Tibial artery (tissue), 4 donors: ENCODE results near the gene SYNE2.

Experiments
- DNase-seq, 2 donors: peaks; one replicate each; pipeline ENCODE4 v3.0.0-alpha.2; 2019
- H3K27ac ChIP-seq, 2 donors: fragments of 200-600 bp; sonication (generic) in 1 of 2; 1 replicate in 1 of 2; 2 replicates in 1 of 2; pipeline ENCODE4 v1.5.1; 2018 to 2019; ENCODE audit warnings: mild to moderate bottlenecking in 1 of 2
- H3K27me3 ChIP-seq, 2 donors: fragments of 200-600 bp; sonication (generic) in 1 of 2; one replicate each; pipeline versions ENCODE4 v1.5.1 to v1.6.0; 2016 to 2019
- H3K36me3 ChIP-seq, 3 donors: fragments of 200-600 bp; sonication (generic) in 2 of 3; one replicate each; pipeline ENCODE4 v1.5.1; 2016 to 2019; ENCODE audit warnings: mild to moderate bottlenecking in 2 of 3
- H3K4me1 ChIP-seq, 4 donors: fragments of 200-600 bp; sonication (generic) in 2 of 4; 1 replicate in 3 of 4; 2 replicates in 1 of 4; pipeline ENCODE4 v1.5.1; 2016 to 2019
- H3K4me3 ChIP-seq, 2 donors: fragments of 200-600 bp; sonication (generic) in 1 of 2; 1 replicate in 1 of 2; 2 replicates in 1 of 2; pipeline ENCODE4 v1.5.1; 2018 to 2019; ENCODE audit warnings: mild to moderate bottlenecking in 2 of 2
- H3K9me3 ChIP-seq, 3 donors: fragments of 200-600 bp; sonication (generic) in 1 of 3; one replicate each; pipeline ENCODE4 v1.5.1; 2016 to 2019
- intact Hi-C: fragments of 100-400 bp; cut with DNase I; formaldehyde crosslinking; loops from one replicate; pipeline ENCODE4 v1.15.0; 2023; ENCODE audit warnings: low total_unique reads
- TF ChIP-seq, protein P1 (sequence below), 2 experiments: fragments of 200-600 bp in 1 of 2; fragments of 450-650 bp in 1 of 2; IDR thresholded peaks; one replicate each; pipeline ENCODE4 v1.5.1; 2017 to 2019; ENCODE audit warnings: antibody characterized with exemption in 2 of 2, mild to moderate bottlenecking in 1 of 2, moderate library complexity in 1 of 2

Gene SYNE2

DNA sequence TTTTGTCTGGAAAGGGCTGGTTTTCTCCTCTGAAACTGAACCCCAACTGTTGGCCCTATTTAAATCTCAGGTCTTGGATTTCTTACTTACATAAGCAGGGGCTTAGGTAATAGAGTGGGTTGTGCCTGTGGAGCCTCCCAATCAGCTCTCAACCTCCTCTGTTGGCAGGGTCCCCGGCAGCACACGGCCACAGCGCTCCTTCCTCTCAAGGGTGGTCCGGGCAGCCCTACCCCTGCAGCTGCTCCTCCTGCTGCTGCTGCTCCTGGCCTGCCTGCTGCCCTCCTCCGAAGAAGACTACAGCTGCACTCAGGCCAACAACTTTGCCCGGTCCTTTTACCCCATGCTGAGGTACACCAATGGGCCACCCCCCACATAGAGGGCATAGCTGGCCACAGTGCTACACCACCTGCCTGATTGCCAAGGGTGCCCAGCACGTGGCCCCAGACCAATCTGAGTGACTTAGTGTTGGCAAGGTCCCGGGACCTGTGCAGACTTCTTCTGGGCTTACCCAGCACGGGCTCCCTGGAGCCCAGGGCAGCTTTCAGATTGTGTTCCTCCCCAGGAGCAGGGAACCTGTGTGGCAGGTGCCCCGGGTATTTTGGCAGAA lies 372.4 kb downstream of the SYNE2 start:
- intact Hi-C loops = no loop called here
- TF ChIP-seq, protein P1, sequence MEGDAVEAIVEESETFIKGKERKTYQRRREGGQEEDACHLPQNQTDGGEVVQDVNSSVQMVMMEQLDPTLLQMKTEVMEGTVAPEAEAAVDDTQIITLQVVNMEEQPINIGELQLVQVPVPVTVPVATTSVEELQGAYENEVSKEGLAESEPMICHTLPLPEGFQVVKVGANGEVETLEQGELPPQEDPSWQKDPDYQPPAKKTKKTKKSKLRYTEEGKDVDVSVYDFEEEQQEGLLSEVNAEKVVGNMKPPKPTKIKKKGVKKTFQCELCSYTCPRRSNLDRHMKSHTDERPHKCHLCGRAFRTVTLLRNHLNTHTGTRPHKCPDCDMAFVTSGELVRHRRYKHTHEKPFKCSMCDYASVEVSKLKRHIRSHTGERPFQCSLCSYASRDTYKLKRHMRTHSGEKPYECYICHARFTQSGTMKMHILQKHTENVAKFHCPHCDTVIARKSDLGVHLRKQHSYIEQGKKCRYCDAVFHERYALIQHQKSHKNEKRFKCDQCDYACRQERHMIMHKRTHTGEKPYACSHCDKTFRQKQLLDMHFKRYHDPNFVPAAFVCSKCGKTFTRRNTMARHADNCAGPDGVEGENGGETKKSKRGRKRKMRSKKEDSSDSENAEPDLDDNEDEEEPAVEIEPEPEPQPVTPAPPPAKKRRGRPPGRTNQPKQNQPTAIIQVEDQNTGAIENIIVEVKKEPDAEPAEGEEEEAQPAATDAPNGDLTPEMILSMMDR (IDR thresholded peaks at IDR 0.05) = no peak
- no peak overlapping the region for H3K4me3 ChIP-seq
- H3K9me3 ChIP-seq = no peaks in the 10 kb centered on the region
- peaks cover 80 to 92% (median 88%) of the 10 kb centered on the region in 3 donors for H3K36me3 ChIP-seq
- no peaks in the 10 kb centered on the region for H3K27me3 ChIP-seq
- no peak for DNase-seq
- no peaks in the 10 kb centered on the region for H3K4me1 ChIP-seq
- H3K27ac ChIP-seq = no peak overlapping the region

DNA sequence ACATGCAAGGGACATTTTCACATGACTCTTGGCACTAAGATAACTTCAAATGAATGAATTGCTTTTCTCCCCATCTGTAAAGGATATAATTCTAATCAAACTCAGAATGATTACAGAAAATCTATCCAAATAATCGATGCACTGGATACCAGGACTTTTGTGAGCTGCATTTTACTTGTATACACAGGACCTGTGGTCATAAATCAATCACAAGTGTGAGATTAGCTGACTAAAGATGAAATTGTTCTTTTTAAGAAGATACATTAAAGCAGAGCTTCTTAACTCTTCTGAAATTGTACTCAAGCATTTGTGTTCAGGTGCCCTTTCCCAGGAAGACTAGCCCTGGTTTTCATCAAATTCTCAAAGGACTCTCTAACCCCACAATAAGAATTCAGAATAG lies 375.1 kb downstream of the SYNE2 start:
- intact Hi-C loops = no loop called here
- no peak for DNase-seq
- no peak overlapping the region for H3K27ac ChIP-seq
- peaks cover 54 to 84% (median 63%) of the 10 kb centered on the region in 3 donors for H3K36me3 ChIP-seq
- H3K4me1 ChIP-seq = peaks cover 0 to 19% (median 7%) of the 10 kb centered on the region in 4 donors
- H3K27me3 ChIP-seq = no peaks in the 10 kb centered on the region
- H3K4me3 ChIP-seq = no peak overlapping the region
- TF ChIP-seq, protein P1 (IDR thresholded peaks at IDR 0.05) = no peak
- no peaks in the 10 kb centered on the region for H3K9me3 ChIP-seq

DNA sequence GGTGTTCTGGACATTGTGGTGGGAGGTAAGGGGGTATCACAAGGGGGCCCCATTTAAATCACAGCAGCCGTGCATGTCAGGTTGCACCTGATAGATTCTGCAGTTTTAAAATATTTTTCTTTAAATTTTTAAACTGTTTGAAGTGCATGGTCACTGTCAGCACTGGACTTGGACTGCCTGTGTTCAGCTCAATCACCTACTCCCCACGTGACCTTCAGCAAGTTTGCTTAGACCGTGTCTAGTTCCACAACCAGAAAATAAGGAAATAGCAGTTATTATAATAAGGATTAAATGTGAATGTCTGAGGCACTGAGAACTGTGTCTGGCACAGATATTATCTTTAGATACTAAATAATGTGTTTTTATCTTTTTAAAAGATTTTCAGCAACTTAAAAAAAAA lies 376.7 kb downstream of the SYNE2 start:
- intact Hi-C loops = no loop called here
- H3K36me3 ChIP-seq = peaks cover 39 to 69% (median 47%) of the 10 kb centered on the region in 3 donors

DNA sequence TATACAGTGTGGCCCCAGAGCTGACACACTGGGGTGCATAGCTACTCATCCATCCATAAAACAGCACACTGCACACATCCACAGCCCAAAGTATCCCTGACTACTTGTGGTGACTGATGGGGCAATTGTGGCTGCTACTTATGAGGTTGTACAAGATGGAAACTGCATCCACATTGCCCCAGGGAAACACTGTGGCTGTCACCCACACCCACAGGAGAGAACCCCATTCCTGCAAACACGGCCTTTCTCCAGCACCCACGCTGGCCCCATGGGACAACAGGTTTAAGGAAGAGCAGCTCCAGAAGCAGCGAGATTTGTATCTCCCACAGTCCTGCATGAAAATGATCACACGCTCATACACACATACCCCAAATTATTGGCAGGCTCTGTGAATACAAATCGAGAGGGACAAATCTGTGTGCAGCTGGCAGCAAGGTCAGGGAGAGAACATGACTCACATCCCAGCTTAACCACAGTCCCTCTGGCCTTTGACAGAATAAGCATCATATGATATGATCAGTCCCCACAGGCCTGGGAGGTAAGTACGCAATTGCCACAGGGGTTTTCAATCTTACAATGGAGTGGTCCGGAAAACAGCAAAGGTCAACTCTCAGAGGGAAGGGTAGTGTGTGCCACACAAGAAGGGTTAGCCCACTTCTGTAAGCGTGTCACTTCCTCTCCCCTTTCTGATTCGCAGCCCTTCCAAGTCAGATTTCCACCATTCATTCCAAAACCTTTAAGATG lies 379.5 kb downstream of the SYNE2 start:
- no peak for DNase-seq
- H3K27ac ChIP-seq = peak overlapping the region in 1 of 2 donors; percentile 17
- H3K9me3 ChIP-seq = no peaks in the 10 kb centered on the region
- no peaks in the 10 kb centered on the region for H3K27me3 ChIP-seq
- TF ChIP-seq, protein P1 (IDR thresholded peaks at IDR 0.05) = no peak
- peaks cover 0 to 29% (median 15%) of the 10 kb centered on the region in 4 donors for H3K4me1 ChIP-seq
- intact Hi-C loops = no loop called here
- no peak overlapping the region for H3K4me3 ChIP-seq
- peaks cover 21 to 41% (median 25%) of the 10 kb centered on the region in 3 donors for H3K36me3 ChIP-seq

More for the DNA sequence above, 376.7 kb downstream of the SYNE2 start:
- Histone ChIP-seq H3K27ac (no peak overlapping the region), H3K4me3 (no peak overlapping the region), H3K9me3 (no peaks in the 10 kb centered on the region), H3K4me1 (peaks cover 0 to 19% (median 7%) of the 10 kb centered on the region in 4 donors), H3K27me3 (no peaks in the 10 kb centered on the region)
- TF ChIP-seq, protein P1 (IDR thresholded peaks at IDR 0.05) = no peak
- no peak for DNase-seq

DNA sequence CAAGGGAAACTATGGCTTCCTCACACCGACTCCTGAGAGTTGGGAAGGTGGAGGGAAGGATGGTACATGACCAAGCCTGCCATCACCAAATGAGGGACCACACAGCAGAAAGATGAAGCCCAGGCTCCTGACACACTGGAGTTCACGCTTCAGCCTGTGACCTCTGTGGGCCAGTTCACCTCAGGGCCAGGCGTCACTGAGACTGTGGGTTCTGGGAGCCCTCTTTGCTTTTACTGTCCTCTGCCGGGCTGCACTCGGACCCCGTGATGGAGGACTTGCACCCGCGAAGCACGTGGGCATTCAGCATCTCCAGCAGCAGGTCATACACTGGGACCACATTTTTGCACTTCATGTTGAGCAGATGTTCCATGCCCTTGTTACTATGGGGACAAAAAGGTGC lies 380.1 kb downstream of the SYNE2 start:
- Histone ChIP-seq H3K27me3 (no peaks in the 10 kb centered on the region), H3K4me1 (peaks cover 0 to 29% (median 15%) of the 10 kb centered on the region in 4 donors), H3K36me3 (peaks cover 14 to 34% (median 18%) of the 10 kb centered on the region in 3 donors), H3K4me3 (no peak overlapping the region), H3K9me3 (no peaks in the 10 kb centered on the region), H3K27ac (peak overlapping the region in 1 of 2 donors; percentile 17)
- DNase-seq = no peak
- TF ChIP-seq, protein P1 (IDR thresholded peaks at IDR 0.05) = no peak
- intact Hi-C loops = no loop called here
